Measurements from ENCODE around the gene HSD17B7. TPM values are rescaled to one million over a fixed set of nuclear protein-coding genes. Genes with fewer than 3 reads are reported as not detected.
"Not testable (repeated sequence)": the region's sequence is repeated elsewhere in the genome, so short reads cannot be mapped to it uniquely, and the experiment has no call there.

HSD17B7 gene
- 6.5 and 6.7 TPM in 2 replicates for total RNA-seq
- long read RNA-seq, transcript HSD17B7-201 (9 exons, 1,190 nt): major isoform, 18 of 23 reads
- long read RNA-seq, partial matches to known transcripts: 0 of 23 reads
- long read RNA-seq, other reads (novel, unspliced or antisense): 4 of 23 reads

- Mint-ChIP-seq H3K4me3 (ENCODE audit: unreplicated experiment) (peak within 1 kb of the TSS; percentile 88), H3K27ac (ENCODE audit: unreplicated experiment) (peak within 1 kb of the TSS; percentile 89)
- not testable (repeated sequence) for H3K36me3 Mint-ChIP-seq (ENCODE audit: unreplicated experiment); H3K27me3 Mint-ChIP-seq (ENCODE audit: unreplicated experiment); H3K4me1 Mint-ChIP-seq (ENCODE audit: unreplicated experiment); H3K9me3 Mint-ChIP-seq (ENCODE audit: unreplicated experiment)
- peak; percentile 86 for DNase-seq (ENCODE audit: extremely low spot score, unreplicated experiment)
Observed at GRCh38 chr1:162790303-162790984, at the start of gene HSD17B7. Gene HSD17B7 (plus strand): TSS chr1:162790702. CDS start chr1:162790801, 99 bp downstream.

- Mint-ChIP-seq H3K4me3 (ENCODE audit: unreplicated experiment) (no peak overlapping the region), H3K27me3 (ENCODE audit: unreplicated experiment) (no peaks in the 10 kb centered on the region), H3K4me1 (ENCODE audit: unreplicated experiment) (no peaks in the 10 kb centered on the region), H3K9me3 (ENCODE audit: unreplicated experiment) (peaks cover 6% of the 10 kb centered on the region), H3K36me3 (ENCODE audit: unreplicated experiment) (peaks cover 31% of the 10 kb centered on the region), H3K27ac (ENCODE audit: unreplicated experiment) (no peak overlapping the region)
- no peak for TF ChIP-seq CTCF (IDR thresholded peaks at IDR 0.05)
- no peak for DNase-seq (ENCODE audit: extremely low spot score, unreplicated experiment)
Observed at GRCh38 chr1:162740755-162741154, 49.7 kb upstream of the HSD17B7 start.

DNA sequence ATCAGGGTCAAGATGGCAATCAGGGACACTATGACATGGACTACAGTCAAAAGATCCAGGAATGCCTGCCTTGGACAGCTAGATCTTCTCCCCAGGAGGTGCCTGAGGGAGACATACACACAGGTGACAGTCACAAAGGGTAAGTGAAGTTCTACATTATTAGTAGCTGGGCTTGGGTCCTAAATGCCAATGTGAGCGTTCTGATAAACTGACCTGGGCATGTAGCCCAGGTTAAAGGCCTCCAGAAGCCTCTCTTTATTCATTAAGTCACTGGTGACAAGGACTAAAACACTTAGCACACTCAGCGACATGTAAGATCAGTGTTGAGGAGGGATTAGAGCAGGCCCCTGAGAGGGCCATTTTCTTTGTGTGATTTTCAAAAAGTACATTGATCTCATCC is 48.9 kb upstream of the HSD17B7 start:
- Mint-ChIP-seq H3K27me3 (ENCODE audit: unreplicated experiment) (no peaks in the 10 kb centered on the region), H3K4me1 (ENCODE audit: unreplicated experiment) (no peaks in the 10 kb centered on the region), H3K27ac (ENCODE audit: unreplicated experiment) (no peak overlapping the region), H3K4me3 (ENCODE audit: unreplicated experiment) (no peak overlapping the region), H3K36me3 (ENCODE audit: unreplicated experiment) (peaks cover 38% of the 10 kb centered on the region), H3K9me3 (ENCODE audit: unreplicated experiment) (peaks cover 7% of the 10 kb centered on the region)
- no peak for TF ChIP-seq CTCF (IDR thresholded peaks at IDR 0.05)
- no peak for DNase-seq (ENCODE audit: extremely low spot score, unreplicated experiment)

- H3K4me1 Mint-ChIP-seq (ENCODE audit: unreplicated experiment); H3K27ac Mint-ChIP-seq (ENCODE audit: unreplicated experiment); H3K4me3 Mint-ChIP-seq (ENCODE audit: unreplicated experiment); DNase-seq (ENCODE audit: extremely low spot score, unreplicated experiment); H3K27me3 Mint-ChIP-seq (ENCODE audit: unreplicated experiment): not testable (repeated sequence)
- peaks cover 12% of the 10 kb centered on the region for H3K9me3 Mint-ChIP-seq (ENCODE audit: unreplicated experiment)
- peaks cover 48% of the 10 kb centered on the region for H3K36me3 Mint-ChIP-seq (ENCODE audit: unreplicated experiment)
Observed at GRCh38 chr1:162746264-162746942, 44.1 kb upstream of the HSD17B7 start.

- H3K4me3 Mint-ChIP-seq (ENCODE audit: unreplicated experiment): no peak overlapping the region
- no peaks in the 10 kb centered on the region for H3K9me3 Mint-ChIP-seq (ENCODE audit: unreplicated experiment)
- peak; percentile 12 for TF ChIP-seq CTCF (IDR thresholded peaks at IDR 0.05)
- H3K27me3 Mint-ChIP-seq (ENCODE audit: unreplicated experiment): no peaks in the 10 kb centered on the region
- no peaks in the 10 kb centered on the region for H3K4me1 Mint-ChIP-seq (ENCODE audit: unreplicated experiment)
- peaks cover 11% of the 10 kb centered on the region for H3K36me3 Mint-ChIP-seq (ENCODE audit: unreplicated experiment)
- H3K27ac Mint-ChIP-seq (ENCODE audit: unreplicated experiment): no peak overlapping the region
- DNase-seq (ENCODE audit: extremely low spot score, unreplicated experiment): no peak
Observed at GRCh38 chr1:162753001-162753658, 37.4 kb upstream of the HSD17B7 start.
